ENCODE data around the gene SPATS2.
A peak's percentile ranks its signal among the peaks of the same experiment; 100 is the strongest.
"Not testable (repeated sequence)": the region's sequence is repeated elsewhere in the genome, so short reads cannot be mapped to it uniquely, and the experiment has no call there.

The SPATS2 gene

DNA sequence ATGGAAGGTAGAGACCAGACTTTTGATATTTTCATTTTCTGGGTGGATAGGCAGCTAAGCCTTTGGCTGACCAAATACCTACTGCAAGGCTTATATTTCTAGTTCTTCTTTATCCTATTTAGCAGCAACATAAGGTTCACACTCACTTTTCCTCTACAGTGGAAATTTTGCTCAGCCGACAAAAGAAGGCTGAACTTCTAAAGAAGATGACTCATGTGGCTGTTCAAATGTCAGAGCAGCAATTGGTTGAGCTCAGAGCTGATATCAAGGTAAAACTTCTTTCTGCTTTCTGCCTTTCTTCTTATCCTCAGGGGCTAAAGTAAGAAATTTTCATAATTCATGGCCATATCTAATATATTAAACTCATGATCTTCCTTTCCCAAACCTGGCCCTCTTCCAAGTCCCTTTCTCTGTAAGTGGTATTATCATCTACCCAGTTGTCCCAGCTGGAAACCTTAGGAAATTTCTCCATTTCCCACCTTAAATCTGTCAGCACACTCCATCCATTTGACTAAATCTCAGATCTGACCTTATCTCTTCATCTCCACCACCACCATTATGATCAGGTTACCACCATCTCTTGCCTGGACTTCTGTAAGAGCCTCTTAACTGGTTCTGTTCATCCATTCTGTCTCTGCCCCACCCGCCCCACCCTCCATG, 151.8 kb downstream of the SPATS2 start:
- peak; percentile 29 for DNase-seq (ENCODE audit: low spot score)

DNA sequence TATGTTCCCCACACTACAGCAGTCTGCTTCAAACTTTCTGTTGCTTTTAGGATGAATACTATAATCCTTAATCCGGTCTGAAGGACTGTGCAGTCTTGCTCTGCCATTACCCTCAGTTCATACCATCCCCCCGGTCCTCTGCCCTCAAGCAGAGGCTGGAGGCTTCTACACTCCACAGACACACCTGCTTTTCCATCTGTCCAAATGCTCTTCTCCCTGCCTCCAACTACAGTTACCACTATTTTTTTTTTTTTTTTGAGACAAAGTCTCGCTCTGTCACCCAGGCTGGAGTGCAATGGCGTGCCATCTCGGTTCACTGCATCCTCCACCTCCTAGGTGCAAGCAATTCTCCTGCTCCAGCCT, 152.3 kb downstream of the SPATS2 start:
- no peak for DNase-seq (ENCODE audit: low spot score)

DNA sequence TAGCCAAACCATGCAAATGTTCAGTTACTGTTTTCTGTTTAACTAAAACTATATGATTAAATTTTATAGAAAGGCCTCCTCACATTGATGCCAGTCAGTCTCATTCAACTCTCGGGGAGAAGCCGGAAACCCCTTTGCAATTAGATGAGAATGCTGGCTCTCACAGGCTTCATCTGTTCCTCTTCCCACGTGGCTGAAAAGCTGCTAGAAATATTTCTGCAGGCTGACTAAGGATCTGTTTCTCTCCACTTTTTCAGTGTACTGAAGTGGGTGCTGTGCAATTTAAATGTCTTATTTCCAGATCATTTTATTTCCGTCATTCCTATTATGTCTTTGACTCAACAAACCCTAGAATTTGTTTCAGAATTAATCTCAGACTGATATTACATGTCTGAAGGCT, 154.1 kb downstream of the SPATS2 start:
- no peak for DNase-seq (ENCODE audit: low spot score)

DNA sequence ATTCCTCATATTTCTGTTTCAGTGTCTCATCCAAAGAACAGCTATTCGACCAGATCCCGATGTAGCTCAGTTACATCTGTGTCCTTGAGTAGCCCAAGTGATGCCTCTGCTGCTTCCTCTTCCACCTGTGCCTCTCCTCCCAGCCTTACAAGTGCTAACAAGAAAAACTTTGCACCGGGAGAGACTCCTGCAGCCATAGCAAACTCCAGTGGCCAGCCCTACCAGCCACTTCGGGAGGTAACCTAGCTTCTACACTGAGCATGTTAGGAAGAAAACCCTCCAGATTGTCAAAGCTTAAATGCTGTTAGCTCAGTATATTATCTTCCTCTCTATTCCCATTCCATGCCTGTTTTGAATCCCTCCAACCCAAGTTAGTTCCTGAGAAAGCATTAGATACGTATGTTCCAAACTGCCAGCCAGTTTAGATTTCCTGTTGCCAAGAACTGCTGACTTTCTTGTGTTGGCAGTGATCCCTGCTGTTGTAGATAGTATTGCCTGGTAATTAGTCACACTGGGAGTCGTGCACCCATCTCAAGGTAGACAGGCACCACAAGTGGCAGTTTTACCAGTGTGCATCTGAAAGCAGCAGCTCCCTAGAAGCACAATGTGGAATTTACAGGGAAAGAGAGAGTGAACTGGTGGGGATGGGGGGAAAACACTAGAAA, 157.5 kb downstream of the SPATS2 start:
- DNase-seq (ENCODE audit: low spot score) = peak; percentile 39

DNA sequence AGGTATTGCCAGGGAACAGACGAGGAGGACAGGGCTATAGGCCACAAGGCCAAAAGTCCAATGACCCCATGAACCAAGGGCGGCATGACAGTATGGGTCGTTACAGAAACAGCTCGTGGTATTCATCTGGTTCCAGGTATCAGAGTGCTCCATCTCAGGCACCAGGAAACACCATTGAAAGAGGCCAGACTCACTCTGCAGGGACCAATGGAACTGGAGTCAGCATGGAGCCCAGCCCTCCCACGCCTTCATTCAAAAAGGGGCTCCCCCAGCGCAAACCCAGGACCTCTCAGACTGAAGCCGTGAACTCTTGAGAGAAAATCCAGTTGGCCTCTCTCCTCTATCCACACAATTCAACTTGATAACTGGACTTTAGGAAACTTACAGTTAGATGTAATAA, 158.7 kb downstream of the SPATS2 start:
- DNase-seq (ENCODE audit: low spot score) = no peak

DNA sequence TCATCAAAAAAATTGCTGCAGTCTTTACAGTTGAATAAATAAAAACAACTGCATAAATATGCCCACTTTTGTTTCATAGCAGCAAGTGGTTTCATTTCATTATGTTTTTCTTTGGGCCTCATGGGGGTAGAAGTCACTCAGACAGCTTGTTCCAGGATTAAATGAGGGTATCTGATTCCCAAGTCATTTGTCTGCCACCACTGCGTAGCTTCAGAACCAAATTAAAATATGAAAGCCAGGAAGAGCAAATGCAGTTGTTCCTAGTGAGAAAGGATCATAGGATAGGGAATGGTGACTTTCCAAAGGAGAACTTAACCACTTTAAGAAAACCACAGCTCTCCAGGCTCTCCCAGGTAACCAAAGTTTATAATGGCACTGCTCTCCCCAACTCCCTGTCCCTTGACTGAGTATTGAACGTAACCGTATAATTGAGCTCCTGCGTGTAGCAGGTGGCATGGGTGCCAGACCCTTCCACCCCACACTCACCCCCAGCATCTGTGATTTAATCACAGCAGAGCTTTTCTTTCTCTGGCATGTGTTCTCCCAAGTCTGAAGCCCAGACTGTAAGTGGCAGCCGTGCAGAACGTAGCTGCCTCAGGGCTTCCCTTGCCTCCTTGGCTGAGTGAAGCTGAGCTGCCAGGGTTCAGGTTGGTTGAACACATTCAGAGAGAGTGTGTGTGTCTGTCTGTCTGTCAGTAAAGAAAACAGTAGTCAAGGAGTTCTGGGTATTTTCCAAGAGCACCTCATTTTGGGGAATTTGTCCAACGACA, 160.3 kb downstream of the SPATS2 start:
- DNase-seq (ENCODE audit: low spot score) = peak; percentile 85

DNA sequence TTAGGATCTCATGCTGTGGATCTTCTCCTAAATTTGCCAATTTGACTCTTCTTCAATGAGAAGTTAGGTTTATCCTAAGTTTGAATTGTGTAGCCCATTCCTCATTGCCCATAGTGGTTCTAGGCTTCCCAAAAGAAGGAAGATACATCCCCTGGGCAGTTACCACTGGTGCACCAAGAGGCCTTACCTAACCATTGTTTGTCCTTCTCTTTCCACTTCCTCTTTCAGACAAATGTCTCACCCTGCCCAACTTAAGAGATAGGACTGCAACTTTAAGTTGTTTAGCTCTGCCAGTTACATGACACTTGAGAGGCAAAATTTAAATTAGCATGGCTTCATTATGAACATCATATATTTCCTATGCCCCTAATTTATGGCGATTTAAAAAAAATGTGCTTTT, 162.2 kb downstream of the SPATS2 start:
- DNase-seq (ENCODE audit: low spot score) = no peak

DNA sequence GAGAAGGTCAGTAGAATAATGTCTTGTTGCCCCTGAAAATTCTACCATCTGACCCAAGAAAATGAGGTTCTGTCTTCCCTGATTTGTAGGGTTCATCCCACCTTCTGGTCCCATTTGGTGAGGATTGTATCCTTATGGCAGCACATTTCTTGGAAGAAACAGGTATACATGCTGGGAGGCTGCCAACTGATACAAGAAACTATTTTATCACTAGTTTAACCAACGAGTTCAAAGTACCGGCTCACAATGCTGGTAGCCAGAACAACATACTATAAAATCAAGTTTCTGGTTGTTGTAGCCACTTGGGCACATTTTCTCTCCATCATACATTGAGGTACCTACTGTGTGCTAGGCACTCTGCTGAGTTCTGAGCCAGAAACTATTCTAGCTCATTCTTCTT, 164.5 kb downstream of the SPATS2 start:
- DNase-seq (ENCODE audit: low spot score) = no peak

DNA sequence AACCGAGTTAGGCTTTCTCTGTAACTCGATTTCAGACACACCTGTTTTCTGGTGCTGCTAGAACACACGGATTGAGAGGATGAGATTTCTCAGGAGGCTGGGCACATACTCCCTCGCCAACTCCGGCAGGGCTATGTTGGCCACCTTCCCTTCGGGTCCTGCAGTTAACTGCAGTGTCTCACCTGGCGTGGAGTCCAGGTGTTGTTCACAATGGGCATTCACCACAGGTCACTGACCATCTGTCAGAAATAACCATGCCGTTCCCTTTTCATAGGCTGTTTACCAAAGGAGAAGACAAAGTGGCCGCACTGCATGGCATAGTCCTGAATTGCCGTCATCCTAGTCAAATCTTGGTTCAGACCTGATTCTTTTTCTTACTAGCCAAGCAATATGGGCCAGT, 166.1 kb downstream of the SPATS2 start:
- DNase-seq (ENCODE audit: low spot score) = no peak

DNA sequence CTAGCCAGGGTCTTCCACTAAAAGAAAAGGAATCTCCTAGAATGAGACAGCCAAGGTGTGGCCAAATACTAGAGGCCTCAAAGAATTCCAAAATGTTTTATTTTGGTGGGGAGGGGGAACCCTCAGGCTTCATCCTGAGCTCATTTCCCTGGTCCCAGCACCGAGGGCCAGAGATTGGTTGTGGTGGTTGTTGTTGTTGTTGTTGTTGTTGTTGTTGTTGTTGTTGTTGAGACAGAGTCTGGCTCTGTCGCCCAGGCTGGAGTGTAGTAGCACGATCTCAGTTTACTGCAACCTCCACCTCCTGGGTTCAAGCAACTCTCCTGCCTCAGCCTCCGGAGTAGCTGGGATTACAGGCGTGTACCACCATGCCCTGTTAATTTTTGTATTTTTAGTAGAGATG, 166.9 kb downstream of the SPATS2 start:
- not testable (repeated sequence) for DNase-seq (ENCODE audit: low spot score)

DNA sequence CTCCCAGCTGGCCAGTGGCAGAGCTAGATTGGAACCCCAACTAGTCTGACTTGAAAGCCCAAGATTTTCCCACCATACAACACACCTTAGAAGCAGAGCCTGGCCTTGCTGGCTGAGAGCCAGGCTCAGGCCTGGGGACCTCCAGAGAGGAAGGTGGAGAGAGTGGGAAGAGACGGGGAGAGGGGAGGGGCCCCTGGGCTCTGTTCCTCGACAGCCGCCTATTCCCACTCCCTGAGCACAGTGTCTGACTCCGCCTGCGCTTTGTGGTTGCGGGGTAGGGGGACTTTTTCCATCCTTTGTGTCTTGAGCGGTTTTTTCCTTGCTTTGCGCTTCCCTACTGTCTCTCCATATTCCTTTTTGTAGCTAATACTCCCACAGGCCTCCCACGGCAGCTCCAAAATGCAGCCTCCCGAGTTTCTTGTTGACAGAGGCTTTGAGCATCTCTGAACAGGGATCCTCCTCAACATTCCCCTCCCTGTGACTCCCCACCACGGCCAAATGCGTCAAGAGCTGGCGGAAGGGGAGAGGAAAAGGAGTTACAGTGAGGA, 167.5 kb downstream of the SPATS2 start:
- no peak for DNase-seq (ENCODE audit: low spot score)

DNA sequence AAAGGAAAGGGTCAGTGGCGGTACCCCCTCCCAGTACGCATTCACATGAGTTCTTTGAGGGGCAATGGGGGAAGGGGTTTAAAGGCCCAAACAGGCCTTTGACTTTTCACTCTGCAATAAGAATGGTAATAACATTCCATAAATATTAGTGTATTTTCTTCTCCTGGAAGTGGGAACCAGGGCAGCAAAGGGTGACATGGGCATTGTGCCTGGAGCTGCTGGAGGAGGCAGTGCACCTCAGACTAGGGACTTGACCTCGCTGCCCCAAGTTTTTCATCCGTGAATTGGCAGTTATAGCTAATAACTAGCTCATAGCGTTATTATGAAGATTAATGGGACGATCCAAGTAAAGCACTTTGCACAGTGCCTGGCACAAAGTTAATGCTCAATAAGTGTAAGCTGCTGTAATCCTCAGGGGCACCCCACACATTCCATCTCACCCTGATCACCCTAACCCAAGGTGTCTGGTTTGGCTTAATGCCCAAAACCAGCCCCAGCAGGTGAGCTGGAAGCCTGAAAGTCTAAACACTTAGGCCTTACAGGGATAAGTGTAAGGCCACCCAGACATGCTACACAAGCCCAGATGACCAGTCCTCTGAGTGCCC, 168.8 kb downstream of the SPATS2 start:
- DNase-seq (ENCODE audit: low spot score) = peak; percentile 58

DNA sequence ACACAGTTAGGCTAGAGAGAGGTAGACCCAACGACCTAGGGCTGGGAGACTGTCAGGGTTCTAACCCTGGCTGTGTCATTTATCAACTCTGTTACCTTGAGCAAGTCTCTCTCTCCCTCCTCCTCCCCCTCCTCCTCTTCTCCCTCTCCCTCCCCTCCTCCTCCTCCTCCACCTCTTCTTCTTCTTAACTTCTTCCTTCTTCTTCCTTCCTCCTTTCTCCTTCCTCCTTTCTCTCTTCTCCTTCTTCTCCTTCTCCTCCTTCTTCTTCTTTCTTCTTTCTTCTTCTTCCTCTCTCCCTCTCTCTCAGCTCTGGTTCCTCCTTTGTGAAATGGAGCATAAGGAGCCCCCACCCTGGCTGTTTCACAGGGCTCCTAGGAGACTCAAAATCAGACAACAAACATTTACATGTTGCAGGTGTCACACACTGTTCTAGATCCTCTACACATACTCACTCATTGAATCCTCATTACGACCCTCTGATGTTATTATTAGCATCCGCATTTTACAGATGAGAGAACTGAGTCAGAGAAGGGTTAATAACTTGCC, 169.3 kb downstream of the SPATS2 start:
- no peak for DNase-seq (ENCODE audit: low spot score)

DNA sequence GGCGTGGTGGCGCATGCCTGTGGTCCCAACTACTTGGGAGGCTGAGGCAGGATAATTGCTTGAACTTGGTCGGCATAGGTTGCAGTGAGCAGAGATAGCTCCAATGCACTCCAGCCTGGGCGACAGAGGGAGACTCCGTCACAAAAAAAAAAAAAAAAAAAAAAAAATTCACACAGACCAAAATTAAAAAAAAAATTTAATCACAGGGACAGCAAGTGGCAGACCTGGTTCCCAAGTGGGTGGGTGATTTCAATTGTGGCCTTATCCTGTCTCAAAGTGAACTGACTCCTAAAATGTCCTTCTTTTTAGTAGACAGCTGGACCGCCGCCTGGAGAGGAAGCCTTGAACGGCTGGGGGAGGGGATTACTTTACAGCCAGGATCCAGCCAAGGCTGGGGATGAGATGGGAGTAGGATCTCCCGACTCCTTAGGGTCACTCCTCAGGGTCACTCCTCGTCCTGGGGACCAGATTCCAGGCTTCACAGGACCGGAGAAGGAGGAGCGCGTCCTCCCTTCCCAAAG, 170.0 kb downstream of the SPATS2 start:
- DNase-seq (ENCODE audit: low spot score) = no peak

DNA sequence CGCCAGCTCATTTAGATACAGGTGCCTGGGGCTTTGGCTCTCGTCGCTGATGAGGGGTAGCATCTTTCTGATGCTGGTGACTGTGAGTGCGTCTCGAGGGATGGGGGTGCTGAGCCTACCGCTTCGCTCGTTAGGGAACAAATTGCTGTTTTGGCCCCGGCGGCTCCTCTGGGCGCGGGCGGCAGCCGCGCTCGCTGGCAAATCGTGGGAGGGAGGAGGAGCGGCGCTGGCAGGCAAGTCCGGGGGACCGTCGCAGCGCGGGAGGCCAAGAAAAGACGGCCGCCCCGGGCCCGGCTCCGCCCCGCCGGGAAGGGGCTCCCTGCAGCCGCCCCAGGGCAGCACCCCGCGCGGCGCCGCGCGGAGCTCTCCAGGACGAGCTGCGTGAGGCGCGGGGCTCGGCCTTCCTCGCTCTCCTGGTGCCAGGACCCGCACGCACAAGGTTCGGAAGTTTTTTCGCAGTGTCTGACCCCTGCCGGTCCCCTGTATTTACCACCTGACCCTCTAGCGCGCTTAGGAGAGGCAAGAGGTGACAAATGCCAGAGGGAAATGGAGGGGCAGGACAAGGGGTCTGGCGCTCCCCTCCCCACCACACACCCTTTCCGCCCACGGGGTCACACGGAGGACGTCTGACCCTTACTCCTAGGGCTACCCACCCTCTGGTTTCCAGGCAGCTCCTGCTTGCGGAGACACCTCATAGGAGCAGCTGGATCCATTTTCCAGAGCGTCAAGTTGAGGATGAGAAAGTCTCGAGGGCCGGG, 170.7 kb downstream of the SPATS2 start:
- DNase-seq (ENCODE audit: low spot score) = no peak

DNA sequence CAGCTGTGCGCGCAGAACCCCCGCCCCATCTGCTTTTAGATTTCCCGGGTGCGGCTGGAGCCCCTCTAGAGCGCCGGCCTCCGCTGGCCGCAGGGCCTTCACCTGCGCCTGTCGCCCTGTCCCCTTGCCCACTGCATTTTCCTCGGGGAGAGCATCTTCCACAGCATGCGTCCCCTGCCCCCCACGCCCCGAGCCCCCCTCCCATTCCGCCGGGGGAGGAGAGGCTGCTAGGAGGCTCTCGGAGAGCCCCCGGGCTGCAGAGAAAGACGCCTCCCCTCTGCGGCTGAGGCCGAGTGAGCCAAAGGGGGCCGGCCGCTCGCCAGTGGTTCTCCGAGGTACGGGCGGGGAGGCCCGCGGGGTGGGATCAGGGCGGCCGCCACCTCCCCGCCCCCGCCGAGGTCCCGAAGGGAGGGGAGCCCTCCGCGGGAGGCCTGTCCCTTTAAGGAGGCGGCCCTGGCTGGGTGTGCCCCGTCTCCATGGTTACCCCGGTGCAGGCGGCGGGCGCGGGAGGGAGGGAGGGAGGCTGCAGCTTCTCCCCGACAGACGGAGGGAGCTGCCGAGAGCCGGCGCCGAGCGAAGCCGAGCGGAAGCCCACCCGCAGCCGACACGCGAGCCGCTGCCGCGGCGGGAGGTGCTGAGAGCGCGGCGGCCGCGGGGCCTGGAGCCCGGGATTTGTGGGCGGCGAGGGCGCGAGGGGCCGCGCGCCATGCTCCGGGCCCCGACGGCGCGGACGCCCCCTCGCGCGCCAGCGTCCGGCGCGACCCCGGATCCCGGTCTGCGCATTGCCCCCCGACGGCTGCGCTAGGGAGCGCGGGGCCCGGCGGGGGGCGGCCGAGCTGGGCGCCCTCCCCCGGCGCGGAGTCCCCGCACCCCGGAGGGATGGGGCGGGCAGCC, 171.5 kb downstream of the SPATS2 start, which contains the start of gene KCNH3:
TSS of gene KCNH3 (plus strand) at position 521 of the 894 bp plus-strand sequence. CDS start 387 bp downstream, outside the sequence.
- peak; percentile 58 for DNase-seq (ENCODE audit: low spot score)

DNA sequence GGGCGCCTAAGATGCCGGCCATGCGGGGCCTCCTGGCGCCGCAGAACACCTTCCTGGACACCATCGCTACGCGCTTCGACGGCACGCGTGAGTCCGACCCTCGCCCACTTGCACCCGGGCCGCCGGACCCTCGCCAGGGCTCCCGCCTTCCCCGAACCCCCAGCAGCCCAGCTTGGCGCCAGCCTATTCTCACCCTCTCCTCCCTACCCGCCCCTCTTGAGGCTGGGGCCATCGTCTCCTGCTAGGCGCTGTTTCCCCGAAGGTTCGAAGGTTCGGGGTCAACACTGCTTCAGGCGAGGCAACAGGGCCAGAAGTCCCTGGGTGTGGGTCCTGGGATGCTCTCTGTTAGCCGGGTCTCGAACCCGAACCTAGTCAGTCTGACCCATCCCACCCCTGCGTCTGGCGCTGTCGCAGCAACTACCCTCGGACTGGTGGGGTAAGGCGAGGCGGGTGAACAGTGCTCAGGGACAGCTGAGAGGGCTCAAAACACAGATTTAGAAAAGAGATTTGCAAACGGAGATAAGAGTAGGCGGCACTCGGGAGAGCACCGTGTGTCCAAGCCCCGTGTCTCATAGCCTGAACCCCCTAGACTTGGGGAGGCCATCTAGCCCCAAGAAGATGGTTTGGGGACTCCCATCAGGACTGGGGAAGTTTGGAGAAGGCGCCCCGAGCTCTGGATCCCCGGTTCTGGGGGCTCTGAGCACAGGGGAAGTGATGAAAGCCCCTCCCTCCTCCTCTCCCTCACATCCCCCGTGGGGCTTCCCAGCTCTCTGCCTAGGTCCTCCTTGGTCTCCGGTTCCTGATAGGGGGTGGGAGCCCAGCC, 172.4 kb downstream of the SPATS2 start:
- no peak for DNase-seq (ENCODE audit: low spot score)

DNA sequence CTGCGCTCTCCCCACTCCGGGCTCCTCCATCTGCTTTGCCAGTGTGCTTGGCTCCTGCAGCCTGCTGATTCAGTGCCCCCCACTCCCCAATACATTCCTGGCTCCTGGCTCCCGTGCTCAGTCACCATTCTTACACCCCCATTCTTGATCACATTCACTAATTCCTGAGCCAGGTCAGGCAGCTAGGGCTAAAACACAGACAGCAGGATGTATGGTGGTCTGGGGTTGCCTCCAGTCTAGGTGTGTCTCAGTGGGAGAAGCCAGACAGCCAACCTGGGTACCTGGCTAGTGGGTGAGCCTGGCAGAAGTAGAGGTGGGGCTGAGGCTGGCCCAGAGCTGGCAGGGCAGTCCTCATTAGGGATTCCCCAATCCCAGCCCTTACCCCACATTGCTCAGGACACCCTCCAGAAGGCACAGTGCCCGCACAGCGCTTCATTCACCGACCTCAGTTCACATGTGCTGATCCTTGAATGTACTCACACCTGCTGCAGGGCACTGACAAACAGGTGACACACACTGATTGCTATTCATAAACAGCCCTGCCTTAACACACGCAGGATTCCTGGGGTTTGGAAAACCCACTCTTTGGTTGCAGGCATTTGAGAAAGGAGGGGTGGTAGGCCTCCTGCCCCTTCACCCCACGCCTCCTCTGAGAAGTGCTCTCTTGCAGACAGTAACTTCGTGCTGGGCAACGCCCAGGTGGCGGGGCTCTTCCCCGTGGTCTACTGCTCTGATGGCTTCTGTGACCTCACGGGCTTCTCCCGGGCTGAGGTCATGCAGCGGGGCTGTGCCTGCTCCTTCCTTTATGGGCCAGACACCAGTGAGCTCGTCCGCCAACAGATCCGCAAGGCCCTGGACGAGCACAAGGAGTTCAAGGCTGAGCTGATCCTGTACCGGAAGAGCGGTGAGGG, 173.2 kb downstream of the SPATS2 start:
- DNase-seq (ENCODE audit: low spot score) = peak; percentile 81

Data from kidney tubule cell (primary cell).